Endothelial cell of umbilical vein (primary cell): Measurements from ENCODE around the gene VSTM4.

Experiments used
- MAX ChIP-seq: IDR thresholded peaks from 2 replicates; pipeline ENCODE4 v1.6.1; 2011; ENCODE audit not compliant: insufficient read depth, insufficient read length
- MYC ChIP-seq: IDR thresholded peaks from one replicate; pipeline ENCODE4 v1.6.1; 2011; ENCODE audit warnings: mild to moderate bottlenecking, low read depth, low read length
- POLR2AphosphoS5 ChIP-seq: IDR thresholded peaks from 2 replicates; pipeline ENCODE4 v1.6.1; 2012; ENCODE audit warnings: low read depth, mild to moderate bottlenecking, control low read depth, low read length, moderate library complexity; ENCODE audit not compliant: insufficient read depth
- TF ChIP-seq, protein P1 (sequence below), 2 donors: IDR thresholded peaks; 1 replicate in 1 of 2; 2 replicates in 1 of 2; pipeline ENCODE4 v1.5.1; 2011; ENCODE audit warnings: low read length in 2 of 2, mild to moderate bottlenecking in 2 of 2, moderate library complexity in 2 of 2, control low read depth in 1 of 2, inconsistent platforms in 1 of 2, low read depth in 1 of 2; ENCODE audit not compliant: insufficient read depth in 1 of 2; ENCODE audit errors: extremely low read depth in 1 of 2

DNA sequence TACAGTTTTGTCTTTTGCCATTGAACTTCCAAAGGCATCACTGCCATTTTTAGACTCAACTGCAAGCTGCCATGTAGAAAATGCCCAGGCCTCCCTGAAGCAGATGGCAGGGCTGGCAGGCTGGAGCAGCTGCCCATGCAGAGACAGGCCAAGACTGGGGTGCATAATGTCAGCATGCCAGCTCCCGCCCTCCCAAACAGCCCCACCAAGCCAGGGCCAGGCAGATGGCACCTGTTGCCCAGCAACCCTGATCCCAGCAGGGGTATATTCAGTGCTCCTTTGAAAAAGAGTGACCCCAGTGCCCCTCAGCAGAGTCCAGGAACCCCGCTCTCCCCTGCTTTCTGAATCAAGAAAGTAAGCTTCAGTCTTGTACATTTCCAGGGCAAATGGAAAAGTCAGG lies 32.6 kb downstream of the VSTM4 start:
- TF ChIP-seq, protein P1, sequence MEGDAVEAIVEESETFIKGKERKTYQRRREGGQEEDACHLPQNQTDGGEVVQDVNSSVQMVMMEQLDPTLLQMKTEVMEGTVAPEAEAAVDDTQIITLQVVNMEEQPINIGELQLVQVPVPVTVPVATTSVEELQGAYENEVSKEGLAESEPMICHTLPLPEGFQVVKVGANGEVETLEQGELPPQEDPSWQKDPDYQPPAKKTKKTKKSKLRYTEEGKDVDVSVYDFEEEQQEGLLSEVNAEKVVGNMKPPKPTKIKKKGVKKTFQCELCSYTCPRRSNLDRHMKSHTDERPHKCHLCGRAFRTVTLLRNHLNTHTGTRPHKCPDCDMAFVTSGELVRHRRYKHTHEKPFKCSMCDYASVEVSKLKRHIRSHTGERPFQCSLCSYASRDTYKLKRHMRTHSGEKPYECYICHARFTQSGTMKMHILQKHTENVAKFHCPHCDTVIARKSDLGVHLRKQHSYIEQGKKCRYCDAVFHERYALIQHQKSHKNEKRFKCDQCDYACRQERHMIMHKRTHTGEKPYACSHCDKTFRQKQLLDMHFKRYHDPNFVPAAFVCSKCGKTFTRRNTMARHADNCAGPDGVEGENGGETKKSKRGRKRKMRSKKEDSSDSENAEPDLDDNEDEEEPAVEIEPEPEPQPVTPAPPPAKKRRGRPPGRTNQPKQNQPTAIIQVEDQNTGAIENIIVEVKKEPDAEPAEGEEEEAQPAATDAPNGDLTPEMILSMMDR (IDR thresholded peaks at IDR 0.05; ENCODE audit: extremely low read depth in 1 of 2, insufficient read depth in 1 of 2, low read depth in 1 of 2, low read length in 2 of 2) = no peak
- TF ChIP-seq MYC = no peak
- no peak for TF ChIP-seq POLR2AphosphoS5
- TF ChIP-seq MAX = no peak
